ENCODE data around the gene ANXA2.

Gene ANXA2

DNA sequence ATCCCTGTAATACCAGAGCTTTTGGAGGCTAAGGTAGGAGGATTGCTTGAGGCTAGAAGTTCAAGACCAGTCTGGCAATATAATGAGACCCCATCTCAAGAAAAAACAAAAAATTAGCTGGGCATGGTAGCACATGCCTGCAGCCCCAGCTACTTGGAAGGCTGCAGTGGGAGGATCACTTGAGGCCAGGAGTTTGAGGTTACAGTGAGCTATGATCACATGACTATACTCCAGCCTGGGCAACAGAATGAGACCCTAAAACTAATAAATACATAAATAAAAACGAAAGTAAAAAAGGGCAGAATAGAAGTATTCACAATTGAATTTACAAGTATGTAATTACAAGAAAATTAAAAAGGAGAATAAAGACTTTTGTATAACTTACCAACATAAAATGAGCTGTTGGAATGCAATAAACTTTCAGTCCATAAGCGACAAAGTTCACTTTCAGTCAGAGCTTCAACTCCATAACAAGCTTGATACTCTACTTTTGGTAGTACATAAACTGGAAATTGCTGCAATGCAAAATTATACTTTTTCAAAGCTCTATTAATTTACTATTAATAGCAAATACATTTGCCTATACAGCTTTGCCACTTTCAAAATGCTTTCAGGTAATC, 44.4 kb upstream of the ANXA2 start:
- H3K4me1 ChIP-seq (ENCODE audit: insufficient read depth, low read length, severe bottlenecking), result no peaks in the 10 kb centered on the region
- H3K4me3 ChIP-seq (ENCODE audit: low read depth, low read length, poor library complexity, severe bottlenecking), result no peak overlapping the region
- H3K27me3 ChIP-seq (ENCODE audit: insufficient read depth, low read length), result no peaks in the 10 kb centered on the region
- no peak overlapping the region for H2AFZ ChIP-seq (ENCODE audit: low read length)
- H3K79me2 ChIP-seq (ENCODE audit: insufficient read depth, low read length), result no peaks in the 10 kb centered on the region
- no peaks in the 10 kb centered on the region for H3K9me2 ChIP-seq (ENCODE audit: low read depth, low read length)
- peaks cover 22% of the 10 kb centered on the region; the same call in 1 of the 2 replicates for H3K36me3 ChIP-seq (ENCODE audit: insufficient read depth, low read length)
- no peak overlapping the region for H3K27ac ChIP-seq (ENCODE audit: low read depth, low read length, poor library complexity, severe bottlenecking)
- H3F3A ChIP-seq (ENCODE audit: insufficient read depth, low read length), result no peaks in the 10 kb centered on the region
- TF ChIP-seq EZH2 (IDR thresholded peaks at IDR 0.05; ENCODE audit: borderline replicate concordance, low read length), result no peak
- TF ChIP-seq, protein P1, sequence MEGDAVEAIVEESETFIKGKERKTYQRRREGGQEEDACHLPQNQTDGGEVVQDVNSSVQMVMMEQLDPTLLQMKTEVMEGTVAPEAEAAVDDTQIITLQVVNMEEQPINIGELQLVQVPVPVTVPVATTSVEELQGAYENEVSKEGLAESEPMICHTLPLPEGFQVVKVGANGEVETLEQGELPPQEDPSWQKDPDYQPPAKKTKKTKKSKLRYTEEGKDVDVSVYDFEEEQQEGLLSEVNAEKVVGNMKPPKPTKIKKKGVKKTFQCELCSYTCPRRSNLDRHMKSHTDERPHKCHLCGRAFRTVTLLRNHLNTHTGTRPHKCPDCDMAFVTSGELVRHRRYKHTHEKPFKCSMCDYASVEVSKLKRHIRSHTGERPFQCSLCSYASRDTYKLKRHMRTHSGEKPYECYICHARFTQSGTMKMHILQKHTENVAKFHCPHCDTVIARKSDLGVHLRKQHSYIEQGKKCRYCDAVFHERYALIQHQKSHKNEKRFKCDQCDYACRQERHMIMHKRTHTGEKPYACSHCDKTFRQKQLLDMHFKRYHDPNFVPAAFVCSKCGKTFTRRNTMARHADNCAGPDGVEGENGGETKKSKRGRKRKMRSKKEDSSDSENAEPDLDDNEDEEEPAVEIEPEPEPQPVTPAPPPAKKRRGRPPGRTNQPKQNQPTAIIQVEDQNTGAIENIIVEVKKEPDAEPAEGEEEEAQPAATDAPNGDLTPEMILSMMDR (IDR thresholded peaks at IDR 0.05; ENCODE audit: low read length), result no peak
- no peak overlapping the region for H3K9ac ChIP-seq (ENCODE audit: low read length)
- H3K4me2 ChIP-seq (ENCODE audit: low read length), result no peak overlapping the region
- no peaks in the 10 kb centered on the region for H4K20me1 ChIP-seq (ENCODE audit: insufficient read depth, low read length)
- H3K9me3 ChIP-seq (ENCODE audit: low read length), result no peaks in the 10 kb centered on the region

DNA sequence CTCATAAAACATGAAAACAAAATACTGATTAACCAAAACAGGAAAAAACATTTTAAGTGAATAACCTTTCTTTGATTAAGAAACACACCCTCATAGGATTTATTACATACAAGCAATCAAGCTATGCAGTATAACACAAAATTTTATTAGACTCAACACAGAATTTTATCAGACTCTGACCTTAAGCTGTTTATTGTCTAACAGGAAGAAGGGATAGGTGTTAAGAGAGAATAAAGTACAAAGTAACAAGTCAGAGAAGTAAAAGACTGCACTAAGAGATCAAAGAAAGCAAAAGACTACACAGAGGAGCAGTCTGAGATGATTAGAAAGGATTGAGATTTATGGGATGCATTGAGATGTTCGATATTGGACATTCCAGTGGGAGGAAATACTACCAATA, 43.5 kb upstream of the ANXA2 start:
- H3K36me3 ChIP-seq (ENCODE audit: insufficient read depth, low read length), result peaks cover 22% of the 10 kb centered on the region; the same call in 1 of the 2 replicates
- no peaks in the 10 kb centered on the region for H3K9me3 ChIP-seq (ENCODE audit: low read length)
- no peaks in the 10 kb centered on the region for H3F3A ChIP-seq (ENCODE audit: insufficient read depth, low read length)
- no peak overlapping the region for H3K4me2 ChIP-seq (ENCODE audit: low read length)
- no peaks in the 10 kb centered on the region for H4K20me1 ChIP-seq (ENCODE audit: insufficient read depth, low read length)
- H3K4me1 ChIP-seq (ENCODE audit: insufficient read depth, low read length, severe bottlenecking), result no peaks in the 10 kb centered on the region
- H3K9me2 ChIP-seq (ENCODE audit: low read depth, low read length), result no peaks in the 10 kb centered on the region
- H3K79me2 ChIP-seq (ENCODE audit: insufficient read depth, low read length), result no peaks in the 10 kb centered on the region
- H3K4me3 ChIP-seq (ENCODE audit: low read depth, low read length, poor library complexity, severe bottlenecking), result no peak overlapping the region
- no peak overlapping the region for H3K9ac ChIP-seq (ENCODE audit: low read length)
- TF ChIP-seq, protein P1 (IDR thresholded peaks at IDR 0.05; ENCODE audit: low read length), result no peak
- no peak for TF ChIP-seq EZH2 (IDR thresholded peaks at IDR 0.05; ENCODE audit: borderline replicate concordance, low read length)
- H3K27ac ChIP-seq (ENCODE audit: low read depth, low read length, poor library complexity, severe bottlenecking), result no peak overlapping the region
- no peak overlapping the region for H2AFZ ChIP-seq (ENCODE audit: low read length)
- no peaks in the 10 kb centered on the region for H3K27me3 ChIP-seq (ENCODE audit: insufficient read depth, low read length)

DNA sequence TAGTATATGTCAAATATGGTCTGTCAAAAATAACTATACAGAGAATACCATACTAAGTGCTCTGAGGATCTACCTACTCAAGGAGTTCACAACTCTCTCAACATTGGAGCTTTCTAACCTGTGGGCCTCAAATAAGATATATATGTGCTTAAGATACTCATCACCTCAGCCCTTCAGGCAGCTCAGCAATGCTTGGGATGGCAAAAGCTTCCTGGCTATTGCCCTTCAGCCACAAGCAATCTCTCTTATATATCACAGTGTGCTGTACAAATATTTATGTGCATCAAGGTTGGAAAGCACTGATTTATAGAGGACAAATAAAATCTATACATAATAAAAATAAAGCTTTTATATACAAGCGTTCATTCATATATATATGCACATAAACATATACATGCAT, 40.9 kb upstream of the ANXA2 start:
- Histone ChIP-seq H3K4me1 (ENCODE audit: insufficient read depth, low read length, severe bottlenecking) (no peaks in the 10 kb centered on the region), H3K27ac (ENCODE audit: low read depth, low read length, poor library complexity, severe bottlenecking) (no peak overlapping the region), H3F3A (ENCODE audit: insufficient read depth, low read length) (no peaks in the 10 kb centered on the region), H3K9ac (ENCODE audit: low read length) (no peak overlapping the region), H3K9me2 (ENCODE audit: low read depth, low read length) (no peaks in the 10 kb centered on the region), H3K36me3 (ENCODE audit: insufficient read depth, low read length) (peaks cover 28% of the 10 kb centered on the region; the same call in 1 of the 2 replicates), H3K9me3 (ENCODE audit: low read length) (no peaks in the 10 kb centered on the region), H3K79me2 (ENCODE audit: insufficient read depth, low read length) (no peaks in the 10 kb centered on the region), H3K4me2 (ENCODE audit: low read length) (no peak overlapping the region), H3K27me3 (ENCODE audit: insufficient read depth, low read length) (no peaks in the 10 kb centered on the region), H2AFZ (ENCODE audit: low read length) (no peak overlapping the region), H4K20me1 (ENCODE audit: insufficient read depth, low read length) (no peaks in the 10 kb centered on the region), H3K4me3 (ENCODE audit: low read depth, low read length, poor library complexity, severe bottlenecking) (no peak overlapping the region)
- no peak for TF ChIP-seq EZH2 (IDR thresholded peaks at IDR 0.05; ENCODE audit: borderline replicate concordance, low read length)
- TF ChIP-seq, protein P1 (IDR thresholded peaks at IDR 0.05; ENCODE audit: low read length), result no peak

All from OCI-LY1 (cell line).